HG03439 (cell line): ENCODE measurements around the gene PCYT1A.
"Not testable (repeated sequence)": the region's sequence is repeated elsewhere in the genome, so short reads cannot be mapped to it uniquely, and the experiment has no call there.

Experiments
- ATAC-seq: cut with Tn5 transposase; IDR thresholded peaks from one replicate; pipeline ENCODE4 v1.9.1; 2021; ENCODE audit warnings: mild to moderate bottlenecking, moderate library complexity; ENCODE audit not compliant: unreplicated experiment

PCYT1A gene

DNA sequence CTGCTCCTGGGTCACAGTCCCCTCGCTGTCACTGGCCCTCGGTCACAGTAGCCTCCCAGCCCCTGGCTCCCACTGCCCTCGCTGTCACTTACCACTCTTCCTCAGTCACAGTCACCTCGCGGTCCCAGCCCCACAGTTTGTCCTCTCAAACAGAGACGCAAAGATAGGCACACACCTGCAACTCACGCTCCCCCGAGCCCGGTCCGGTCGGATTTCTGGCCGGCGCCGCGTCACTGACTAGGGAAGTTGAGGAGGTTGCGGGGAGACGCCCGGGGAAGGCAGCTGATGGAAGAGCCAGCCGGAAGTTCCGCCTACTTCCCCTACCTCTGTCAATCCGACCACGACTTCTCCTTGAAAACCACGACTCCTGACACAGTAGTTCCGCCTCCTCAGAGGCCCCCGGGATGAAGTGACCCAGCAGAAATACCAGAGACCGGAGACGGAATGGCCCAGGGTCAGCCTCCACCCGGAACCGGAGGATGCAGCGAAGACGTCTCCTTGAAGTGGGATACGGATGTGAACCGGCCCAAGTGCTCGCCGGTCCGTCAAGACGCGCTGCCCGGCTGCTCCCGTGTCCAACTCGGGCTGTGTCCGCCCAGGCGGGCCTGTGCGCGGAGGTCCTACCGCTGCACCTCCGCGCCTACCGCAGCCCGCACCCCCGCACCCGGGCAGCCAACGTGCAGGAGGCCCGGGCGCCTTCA lies at the start of gene PCYT1A:
TSS of gene PCYT1A (minus strand) at position 287 of the 701 bp plus-strand sequence. CDS start 17,195 bp downstream, outside the sequence.
- peak; percentile 72 for ATAC-seq

GRCh38 chr3:196336319-196337145 lies 49.0 kb upstream of the PCYT1A start:
- ATAC-seq: no peak

- ATAC-seq: no peak
Measured at GRCh38 chr3:196335503-196335948, 48.0 kb upstream of the PCYT1A start.

DNA sequence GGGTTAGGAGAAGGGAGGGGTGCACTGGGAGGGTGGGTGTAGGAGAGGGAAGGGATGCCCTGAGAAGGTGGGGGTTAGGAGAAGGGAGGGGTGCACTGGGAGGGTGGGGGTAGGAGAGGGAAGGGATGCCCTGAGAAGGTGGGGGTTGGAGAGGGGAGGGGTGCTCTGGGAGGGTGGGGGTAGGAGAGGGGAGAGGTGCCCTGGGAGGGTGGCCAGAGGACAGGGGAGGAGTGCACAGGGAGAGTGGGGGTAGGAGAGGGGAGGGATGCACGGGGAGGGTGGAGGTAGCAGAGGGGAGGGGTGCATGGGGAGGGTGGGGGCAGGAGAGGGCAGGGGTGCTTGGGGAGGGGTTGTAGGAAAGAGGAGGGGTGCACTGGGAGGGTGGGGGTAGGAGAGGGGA lies 47.5 kb upstream of the PCYT1A start:
- no peak for ATAC-seq

GRCh38 chr3:196332168-196332567 lies 44.6 kb upstream of the PCYT1A start:
- no peak for ATAC-seq

GRCh38 chr3:196327405-196327804 lies 39.9 kb upstream of the PCYT1A start:
- ATAC-seq: no peak

DNA sequence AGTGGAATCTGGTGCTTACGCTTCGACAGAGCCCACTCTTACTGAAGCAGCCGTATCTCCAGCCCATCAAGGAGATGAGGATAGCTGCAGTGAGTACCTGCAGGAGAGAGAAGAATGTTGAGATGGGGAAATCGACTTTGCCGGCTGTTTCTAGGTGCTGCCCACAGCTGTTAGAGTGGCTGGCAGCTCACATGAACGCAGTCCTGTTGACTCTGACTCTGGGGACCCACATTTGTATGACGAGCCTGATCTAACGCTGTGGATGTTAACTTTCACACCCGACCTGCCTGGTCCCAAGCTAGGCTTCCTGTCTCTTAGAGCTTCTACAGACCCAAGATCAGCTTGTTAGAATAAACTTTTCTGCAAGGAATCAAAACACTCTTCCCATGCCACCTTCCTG lies 39.4 kb upstream of the PCYT1A start:
- ATAC-seq: no peak

GRCh38 chr3:196323691-196324090 lies 36.2 kb upstream of the PCYT1A start:
- no peak for ATAC-seq

- ATAC-seq: no peak
Measured at GRCh38 chr3:196323016-196323415, 35.5 kb upstream of the PCYT1A start.

DNA sequence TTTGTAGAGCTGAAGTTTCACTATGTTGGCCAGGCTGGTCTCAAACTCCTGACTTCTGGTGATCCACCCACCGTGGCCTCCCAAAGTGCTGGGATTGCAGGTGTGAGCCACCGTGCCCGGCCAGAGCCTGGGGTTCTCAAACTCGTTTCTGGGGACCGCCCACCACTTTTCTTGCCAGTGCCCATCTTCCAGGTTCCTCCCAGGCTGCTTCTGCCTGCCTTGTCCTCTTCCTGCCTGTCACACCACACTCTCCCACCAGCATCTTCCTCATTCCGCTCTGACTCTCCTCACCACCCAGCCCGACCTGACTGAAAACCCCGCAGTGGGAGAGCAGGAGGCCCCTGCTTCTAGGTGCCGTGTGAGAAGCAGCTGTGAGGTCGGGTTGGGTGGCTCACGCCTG lies 33.6 kb upstream of the PCYT1A start:
- no peak for ATAC-seq

GRCh38 chr3:196320137-196320536 lies 32.6 kb upstream of the PCYT1A start:
- no peak for ATAC-seq

GRCh38 chr3:196317687-196318467 lies 30.4 kb upstream of the PCYT1A start, which contains the start of gene DYNLT2B:
DYNLT2B (minus strand) TSS chr3:196318240; CDS start chr3:196318152, 88 bp downstream.
- ATAC-seq: peak; percentile 82

DNA sequence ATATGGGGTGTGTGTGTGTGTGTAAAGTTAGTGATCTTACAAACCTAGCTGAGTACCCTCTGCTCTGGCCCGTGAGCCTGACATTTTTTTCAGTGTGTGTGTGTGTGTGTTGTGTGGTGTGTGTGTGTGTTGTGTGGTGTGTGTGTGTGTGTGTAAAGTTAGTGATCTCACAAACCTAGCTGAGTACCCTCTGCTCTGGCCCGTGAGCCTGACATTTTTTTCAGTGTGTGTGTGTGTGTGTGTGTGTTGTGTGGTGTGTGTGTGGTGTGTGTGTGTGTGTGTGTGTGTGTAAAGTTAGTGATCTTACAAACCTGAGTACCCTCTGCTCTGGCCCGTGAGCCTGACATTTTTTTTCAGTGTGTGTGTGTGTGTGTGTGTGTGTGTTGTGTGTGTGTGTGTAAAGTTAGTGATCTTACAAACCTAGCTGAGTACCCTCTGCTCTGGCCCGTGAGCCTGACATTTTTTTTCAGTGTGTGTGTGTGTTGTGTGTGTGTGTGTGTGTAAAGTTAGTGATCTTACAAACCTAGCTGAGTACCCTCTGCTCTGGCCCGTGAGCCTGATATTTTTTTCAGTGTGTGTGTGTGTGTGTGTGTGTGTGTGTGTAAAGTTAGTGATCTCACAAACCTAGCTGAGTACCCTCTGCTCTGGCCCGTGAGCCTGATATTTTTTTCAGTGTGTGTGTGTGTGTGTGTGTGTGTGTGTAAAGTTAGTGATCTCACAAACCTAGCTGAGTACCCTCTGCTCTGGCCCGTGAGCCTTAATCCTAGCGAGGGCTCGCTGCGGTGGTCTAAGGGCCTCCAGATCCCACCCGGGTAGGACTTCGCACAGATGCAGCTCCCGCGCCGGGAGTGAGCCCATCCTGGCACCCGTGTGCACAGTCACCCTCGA lies 29.5 kb upstream of the PCYT1A start:
- ATAC-seq: not testable (repeated sequence)

GRCh38 chr3:196315821-196316220 lies 28.3 kb upstream of the PCYT1A start:
- no peak for ATAC-seq

GRCh38 chr3:196314597-196314996 lies 27.1 kb upstream of the PCYT1A start:
- no peak for ATAC-seq

DNA sequence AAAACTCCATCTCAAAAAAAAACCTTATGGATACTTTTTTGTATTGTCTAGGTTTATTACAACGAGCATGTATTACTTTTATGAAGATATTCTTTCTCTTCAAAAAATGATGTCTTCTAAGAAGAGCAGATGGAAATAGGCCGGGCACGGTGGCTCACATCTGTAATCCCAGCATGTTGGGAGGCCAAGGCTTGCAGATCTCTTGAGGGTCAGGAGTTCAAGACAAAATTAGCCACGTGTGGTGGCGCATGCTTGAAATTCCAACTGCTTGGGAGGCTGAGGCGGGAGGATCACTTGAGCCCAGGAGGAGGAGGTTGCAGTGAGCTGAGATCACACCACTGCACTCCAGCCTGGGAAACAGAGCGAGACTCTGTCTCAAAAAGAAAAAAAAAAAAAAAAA lies 26.6 kb upstream of the PCYT1A start:
- not testable (repeated sequence) for ATAC-seq

DNA sequence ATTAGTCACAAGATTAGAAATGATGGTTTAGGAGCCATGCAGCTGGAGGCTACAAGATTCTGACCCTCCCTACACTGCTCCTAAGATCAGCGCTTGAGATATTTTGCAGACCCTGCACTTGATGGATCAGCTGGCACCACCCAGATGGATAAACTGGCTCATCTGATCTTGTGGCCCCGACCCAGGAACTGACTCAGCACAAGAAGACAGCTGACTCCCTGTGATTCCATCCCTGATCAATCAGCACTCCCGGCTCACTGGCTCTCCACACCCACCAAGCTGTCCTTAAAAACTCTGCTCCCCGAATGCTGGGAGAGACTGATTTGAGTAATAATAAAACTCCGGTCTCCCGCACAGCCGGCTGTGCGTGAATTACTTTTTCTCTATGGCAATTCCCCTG lies 15.4 kb upstream of the PCYT1A start:
- not testable (repeated sequence) for ATAC-seq

GRCh38 chr3:196302551-196302950 lies 15.0 kb upstream of the PCYT1A start:
- not testable (repeated sequence) for ATAC-seq

DNA sequence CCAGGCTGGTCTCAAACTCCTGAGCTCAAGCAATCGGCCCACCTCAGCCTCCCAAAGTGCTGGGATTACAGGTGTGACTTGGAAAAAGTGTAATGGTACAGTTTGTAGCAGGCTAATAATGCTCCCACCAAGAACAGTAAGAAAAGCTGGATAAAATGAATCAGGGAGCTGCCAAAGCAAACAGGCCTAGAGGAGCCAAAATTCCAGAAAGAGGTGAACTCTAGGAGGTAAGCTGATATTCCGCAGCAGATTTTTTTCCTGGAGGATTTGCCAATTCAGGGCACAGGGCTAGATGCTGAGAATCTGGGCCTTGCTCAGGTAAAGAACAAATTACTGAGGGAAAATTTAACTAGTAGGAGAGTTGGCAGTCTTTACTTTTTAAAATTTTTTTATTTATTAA lies 11.0 kb upstream of the PCYT1A start:
- no peak for ATAC-seq

DNA sequence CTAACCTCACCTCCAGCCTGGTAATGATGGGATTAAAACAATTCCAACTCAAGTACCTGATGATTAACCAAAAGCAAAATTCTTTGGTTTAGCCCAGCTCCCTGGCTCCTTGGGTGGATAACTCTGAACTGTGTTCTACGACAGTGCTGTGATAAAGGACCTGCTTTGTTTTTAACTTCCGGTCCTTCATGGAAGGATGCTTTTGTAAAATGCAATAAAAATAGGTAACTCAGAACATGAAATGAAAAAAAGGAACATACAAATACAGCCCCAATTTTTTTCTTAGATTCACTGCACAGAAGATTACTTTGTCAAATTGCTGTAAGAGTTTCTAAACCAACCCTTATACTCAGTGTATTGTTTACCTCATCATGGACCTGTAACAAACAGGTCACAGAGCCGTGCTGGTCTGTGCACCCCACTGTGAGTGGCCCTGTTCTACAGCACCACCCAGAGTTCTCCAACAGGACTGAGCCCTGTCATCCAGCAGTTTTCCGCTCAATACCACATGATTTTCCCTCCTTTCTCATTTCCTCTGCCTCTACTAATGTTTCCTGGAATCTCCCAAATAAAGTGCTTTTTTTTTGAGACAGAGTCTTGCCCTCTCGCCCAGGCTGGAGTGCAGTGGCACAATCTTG lies 4.9 kb upstream of the PCYT1A start:
- no peak for ATAC-seq
